GM23248 (cell line): ENCODE measurements around the gene PRR30. TPM values are rescaled to one million over a fixed set of nuclear protein-coding genes. Genes with fewer than 3 reads are reported as not detected.

Experiments
- DNase-seq: peaks from one replicate; pipeline ENCODE4 v3.0.0-alpha.2; 2015
- H2AFZ ChIP-seq: fragments of 200-600 bp; sonication (generic); 2 replicates; pipeline ENCODE4 v1.6.1; 2016; ENCODE audit warnings: antibody characterized with exemption
- H3F3A ChIP-seq: fragments of 200-600 bp; sonication (generic); 2 replicates; pipeline ENCODE4 v1.6.1; 2016; ENCODE audit warnings: mild to moderate bottlenecking, antibody characterized with exemption, mixed run types; ENCODE audit not compliant: insufficient read depth
- H3K27ac ChIP-seq: fragments of 200-600 bp; sonication (generic); 2 replicates; pipeline ENCODE4 v1.5.1; 2016; ENCODE audit warnings: mild to moderate bottlenecking
- H3K27me3 ChIP-seq: fragments of 200-600 bp; sonication (generic); replicated peaks from 2 replicates; pipeline ENCODE4 v1.6.1; 2016; ENCODE audit warnings: mild to moderate bottlenecking; ENCODE audit not compliant: insufficient read depth
- H3K36me3 ChIP-seq: fragments of 200-600 bp; sonication (generic); 2 replicates; pipeline ENCODE4 v1.6.1; 2016; ENCODE audit warnings: low read depth, mild to moderate bottlenecking
- H3K4me1 ChIP-seq: fragments of 200-600 bp; sonication (generic); 2 replicates; pipeline ENCODE4 v1.6.1; 2016; ENCODE audit warnings: mild to moderate bottlenecking; ENCODE audit not compliant: insufficient read depth
- H3K4me2 ChIP-seq: fragments of 200-600 bp; sonication (generic); one replicate; pipeline ENCODE4 v1.6.1; 2016; ENCODE audit warnings: mild to moderate bottlenecking; ENCODE audit not compliant: unreplicated experiment
- H3K4me3 ChIP-seq: fragments of 200-600 bp; sonication (generic); 2 replicates; pipeline ENCODE4 v1.5.1; 2016; ENCODE audit warnings: mild to moderate bottlenecking
- H3K79me2 ChIP-seq: fragments of 200-600 bp; sonication (generic); 2 replicates; pipeline ENCODE4 v1.6.1; 2016; ENCODE audit warnings: mild to moderate bottlenecking; ENCODE audit not compliant: insufficient read depth
- H3K9ac ChIP-seq: fragments of 200-600 bp; sonication (generic); 2 replicates; pipeline ENCODE4 v1.6.1; 2016; ENCODE audit warnings: mild to moderate bottlenecking
- H3K9me2 ChIP-seq: fragments of 200-600 bp; sonication (generic); 2 replicates; pipeline ENCODE4 v1.6.1; 2016; ENCODE audit warnings: mixed run types, mild to moderate bottlenecking, moderate library complexity; ENCODE audit not compliant: insufficient read depth
- H3K9me3 ChIP-seq: fragments of 200-600 bp; sonication (generic); one replicate; pipeline ENCODE4 v1.6.1; 2017; ENCODE audit warnings: low read depth
- H4K20me1 ChIP-seq: fragments of 200-600 bp; sonication (generic); 2 replicates; pipeline ENCODE4 v1.6.0; 2016; ENCODE audit not compliant: insufficient read depth
- EZH2 ChIP-seq: fragments of 200-600 bp; sonication (generic); IDR thresholded peaks from 2 replicates; pipeline ENCODE4 v1.6.1; 2018; ENCODE audit warnings: antibody characterized with exemption, mild to moderate bottlenecking; ENCODE audit not compliant: insufficient read depth, poor library complexity, severe bottlenecking
- EZH2phosphoT487 ChIP-seq: fragments of 200-600 bp; sonication (generic); IDR thresholded peaks from 2 replicates; pipeline ENCODE4 v1.6.1; 2018; ENCODE audit warnings: antibody characterized with exemption, moderate library complexity, mild to moderate bottlenecking, low read depth; ENCODE audit not compliant: insufficient read depth
- WGBS, 2 experiments: methylation state at CpG; one replicate each; pipeline ENCODE4 v1.1.6; 2015 to 2017; ENCODE audit warnings: low lambda C conversion rate in 2 of 2, low coverage in 1 of 2; ENCODE audit errors: missing lambda C conversion rate in 2 of 2; 5-methylcytosine and 5-hydroxymethylcytosine counted together
- in situ Hi-C: fragments of 300-500 bp; cut with MboI; formaldehyde crosslinking; loops from 2 replicates; pipeline ENCODE4 v1.15.0; 2020
- polyA plus RNA-seq: library from polyadenylated mRNA; unstranded; fragments of >200 nt; fragmentation: Nextera tagmentation; extraction: Ambion mirVana; gene quantifications from 2 replicates; pipeline ENCODE4 v1.2.1, GENCODE V29; 2016
- total RNA-seq: library from RNA; depleted of rRNA; stranded (reverse); fragments of >200 nt; shearing (Covaris generic); gene quantifications from 2 replicates; pipeline ENCODE4 v1.2.3, GENCODE V29; 2014

Gene PRR30
- total and polyA plus RNA-seq, 2 experiments from 2014 or later: not detected

- Histone ChIP-seq H3K4me1 (no peaks in the 10 kb centered on the region), H3K4me2 (no peak overlapping the region), H3K4me3 (no peak overlapping the region), H3K9ac (no peak overlapping the region), H3F3A (no peaks in the 10 kb centered on the region), H3K9me2 (no peaks in the 10 kb centered on the region), H3K27ac (no peak overlapping the region), H3K36me3 (no peaks in the 10 kb centered on the region), H3K79me2 (no peaks in the 10 kb centered on the region), H3K9me3 (no peaks in the 10 kb centered on the region), H3K27me3 (peaks cover 3% of the 10 kb centered on the region; the same call in 1 of the 2 replicates), H2AFZ (no peak overlapping the region), H4K20me1 (no peaks in the 10 kb centered on the region)
- TF ChIP-seq EZH2: no peak
- no peak for TF ChIP-seq EZH2phosphoT487
- no peak for DNase-seq
- 65 to 71% methylated on average over 8 of the region's 8 CpGs for WGBS, 2 experiments
- in situ Hi-C loops: no loop called here
These were observed 26.0 kb upstream of the PRR30 start for GRCh38 chr2:27164960-27165763.

GRCh38 chr2:27162151-27163121 is 23.2 kb upstream of the PRR30 start:
- no peak overlapping the region for H3K9ac ChIP-seq
- peak; percentile 37 for DNase-seq
- H3K9me2 ChIP-seq: no peaks in the 10 kb centered on the region
- no peak overlapping the region for H3K27ac ChIP-seq
- no peaks in the 10 kb centered on the region for H4K20me1 ChIP-seq
- no peaks in the 10 kb centered on the region for H3F3A ChIP-seq
- no peaks in the 10 kb centered on the region for H3K36me3 ChIP-seq
- no peak overlapping the region for H3K4me2 ChIP-seq
- TF ChIP-seq EZH2: no peak
- TF ChIP-seq EZH2phosphoT487: no peak
- 0 out of 2 replicates have a peak, but pooled peaks cover 3% of the 10 kb centered on the region for H3K27me3 ChIP-seq
- H3K9me3 ChIP-seq: no peaks in the 10 kb centered on the region
- peak overlapping the region; percentile 39; the same call in 1 of the 2 replicates for H2AFZ ChIP-seq
- no peak overlapping the region for H3K4me3 ChIP-seq
- in situ Hi-C loops: no loop called here
- H3K79me2 ChIP-seq: no peaks in the 10 kb centered on the region
- no peaks in the 10 kb centered on the region for H3K4me1 ChIP-seq
- WGBS, 2 experiments: 69 to 71% methylated on average over 15 of the region's 15 CpGs

DNA sequence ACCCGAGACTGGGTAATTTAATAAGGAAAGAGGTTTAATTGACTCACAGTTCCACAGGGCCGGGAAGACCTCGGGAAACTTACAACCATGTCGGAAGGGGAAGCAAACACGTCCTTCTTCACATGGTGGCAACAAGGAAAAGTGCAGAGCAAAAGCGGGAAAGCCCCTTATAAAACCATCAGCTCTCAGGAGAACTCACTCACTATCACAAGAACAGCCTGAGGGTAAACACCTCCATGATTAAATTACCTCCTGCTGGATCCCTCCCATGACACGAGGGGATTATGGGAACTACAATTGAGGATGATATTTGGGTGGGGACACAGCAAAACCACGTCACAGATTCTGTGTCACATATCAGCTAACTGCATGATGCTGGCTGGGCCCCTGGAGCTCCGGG is 21.0 kb upstream of the PRR30 start:
- Histone ChIP-seq H3F3A (no peaks in the 10 kb centered on the region), H3K36me3 (no peaks in the 10 kb centered on the region), H3K4me3 (no peak overlapping the region), H3K27ac (no peak overlapping the region), H3K9me3 (no peaks in the 10 kb centered on the region), H3K79me2 (no peaks in the 10 kb centered on the region), H3K9ac (no peak overlapping the region), H3K9me2 (no peaks in the 10 kb centered on the region), H4K20me1 (no peaks in the 10 kb centered on the region), H3K4me2 (no peak overlapping the region), H3K27me3 (0 out of 2 replicates have a peak, but pooled peaks cover 3% of the 10 kb centered on the region), H3K4me1 (no peaks in the 10 kb centered on the region), H2AFZ (no peak overlapping the region)
- no peak for TF ChIP-seq EZH2
- TF ChIP-seq EZH2phosphoT487: no peak
- in situ Hi-C loops: no loop called here
- no peak for DNase-seq
- 62 to 71% methylated on average over 9 of the region's 9 CpGs for WGBS, 2 experiments

GRCh38 chr2:27159271-27159670 is 20.1 kb upstream of the PRR30 start:
- no peak overlapping the region for H3K4me3 ChIP-seq
- 0 out of 2 replicates have a peak, but pooled peaks cover 3% of the 10 kb centered on the region for H3K27me3 ChIP-seq
- no peak for DNase-seq
- WGBS, 2 experiments: 62 to 74% methylated on average over 5 of the region's 6 CpGs
- H3K9me2 ChIP-seq: no peaks in the 10 kb centered on the region
- H3K36me3 ChIP-seq: no peaks in the 10 kb centered on the region
- H2AFZ ChIP-seq: no peak overlapping the region
- H3K27ac ChIP-seq: no peak overlapping the region
- no peaks in the 10 kb centered on the region for H3K4me1 ChIP-seq
- H4K20me1 ChIP-seq: no peaks in the 10 kb centered on the region
- in situ Hi-C loops: no loop called here
- H3K4me2 ChIP-seq: no peak overlapping the region
- H3F3A ChIP-seq: no peaks in the 10 kb centered on the region
- no peak overlapping the region for H3K9ac ChIP-seq
- H3K79me2 ChIP-seq: no peaks in the 10 kb centered on the region
- H3K9me3 ChIP-seq: no peaks in the 10 kb centered on the region
- TF ChIP-seq EZH2: no peak
- TF ChIP-seq EZH2phosphoT487: no peak
